HG03066 (cell line): ENCODE results near the gene MAPK9.

ENCODE experiments used
- ATAC-seq: cut with Tn5 transposase; IDR thresholded peaks from one replicate; pipeline ENCODE4 v1.9.1; 2021; ENCODE audit warnings: low read depth; ENCODE audit not compliant: unreplicated experiment

MAPK9 gene

DNA sequence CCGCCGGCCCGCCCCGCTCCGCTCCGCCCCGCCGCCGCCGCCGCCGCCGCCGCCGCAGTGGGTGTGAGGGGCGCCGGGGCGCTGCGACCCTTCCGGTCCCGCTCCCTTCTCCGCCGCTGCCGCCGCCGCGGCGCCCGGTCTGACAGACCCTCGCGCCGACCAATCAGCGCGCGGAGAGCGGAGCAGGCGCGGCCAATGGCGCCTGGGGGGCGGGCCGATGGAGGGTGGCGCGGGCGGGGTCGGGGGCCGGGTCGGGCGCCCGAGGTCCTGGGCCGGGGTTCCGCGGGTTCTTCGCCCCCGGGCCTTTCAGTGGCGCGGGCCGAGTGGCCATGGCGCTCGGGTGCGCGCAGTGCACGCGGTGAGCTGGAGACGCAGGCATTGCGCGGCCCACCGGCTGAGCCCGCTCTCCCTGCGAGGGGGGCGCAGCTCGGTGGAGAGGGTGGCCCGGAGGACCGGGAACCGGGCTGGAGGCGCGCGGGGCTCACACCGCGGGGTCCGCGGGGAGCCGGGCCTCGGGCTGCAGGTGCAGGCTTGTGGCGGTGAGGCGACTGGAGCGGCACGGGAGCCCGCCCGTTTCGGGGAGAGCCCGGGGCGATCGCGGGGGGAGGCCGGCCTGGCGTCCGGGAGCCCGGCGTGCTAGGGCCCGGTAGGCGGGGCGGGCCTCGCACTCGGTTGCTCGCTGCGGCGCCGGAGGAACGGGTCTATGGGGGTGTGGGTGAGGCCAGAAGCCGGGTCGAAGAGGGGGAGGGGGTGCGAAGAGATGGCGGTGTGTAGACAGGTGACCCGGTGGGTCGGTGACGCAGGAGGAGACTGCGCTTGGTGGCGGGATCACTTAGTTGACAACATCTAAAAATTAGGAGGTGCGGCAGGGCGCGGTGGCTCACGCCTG, at the start of gene MAPK9:
Gene MAPK9, minus strand, starts transcription at position 141 of the 889 bp plus-strand sequence. CDS start 11,522 bp downstream, outside the sequence.
- ATAC-seq = peak; percentile 75

DNA sequence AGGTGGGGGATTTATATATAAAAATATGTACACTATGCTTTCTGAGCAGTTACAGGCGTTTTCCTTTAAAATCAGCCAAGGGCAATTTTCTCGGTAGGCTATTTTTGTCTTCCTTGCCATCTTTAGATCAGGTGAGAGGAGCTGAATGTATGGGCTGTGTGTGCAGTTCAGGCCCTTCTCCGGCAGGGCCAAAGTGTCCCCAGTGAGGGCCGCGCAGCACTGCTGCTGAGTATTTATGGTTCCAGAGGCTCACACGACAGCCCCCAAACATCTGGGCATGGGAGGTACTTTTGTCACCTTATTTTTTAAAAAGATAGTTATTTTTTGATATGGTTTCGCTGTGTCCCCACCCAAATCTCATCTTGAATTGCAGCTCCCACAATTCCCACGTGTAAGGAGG, 49.7 kb upstream of the MAPK9 start:
- no peak for ATAC-seq

DNA sequence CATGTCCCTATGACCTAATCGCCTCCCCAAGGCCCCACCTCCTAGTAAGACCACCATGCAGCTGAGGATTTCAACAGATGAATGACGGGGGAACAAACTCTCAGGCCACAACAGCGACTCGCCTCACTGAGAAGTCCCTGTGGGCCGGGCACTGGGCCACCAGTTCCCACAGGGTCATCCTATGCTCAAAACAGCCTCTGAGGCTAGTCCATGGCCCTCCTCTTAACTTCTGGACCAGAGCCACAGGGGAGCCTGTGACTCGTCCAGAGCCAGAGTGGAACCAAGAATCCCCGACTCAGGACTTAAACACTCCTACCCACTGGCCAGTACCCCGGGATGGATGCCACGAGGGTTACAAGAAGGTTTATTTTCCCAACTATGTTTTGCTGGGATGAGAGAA, 49.0 kb upstream of the MAPK9 start:
- ATAC-seq = no peak

DNA sequence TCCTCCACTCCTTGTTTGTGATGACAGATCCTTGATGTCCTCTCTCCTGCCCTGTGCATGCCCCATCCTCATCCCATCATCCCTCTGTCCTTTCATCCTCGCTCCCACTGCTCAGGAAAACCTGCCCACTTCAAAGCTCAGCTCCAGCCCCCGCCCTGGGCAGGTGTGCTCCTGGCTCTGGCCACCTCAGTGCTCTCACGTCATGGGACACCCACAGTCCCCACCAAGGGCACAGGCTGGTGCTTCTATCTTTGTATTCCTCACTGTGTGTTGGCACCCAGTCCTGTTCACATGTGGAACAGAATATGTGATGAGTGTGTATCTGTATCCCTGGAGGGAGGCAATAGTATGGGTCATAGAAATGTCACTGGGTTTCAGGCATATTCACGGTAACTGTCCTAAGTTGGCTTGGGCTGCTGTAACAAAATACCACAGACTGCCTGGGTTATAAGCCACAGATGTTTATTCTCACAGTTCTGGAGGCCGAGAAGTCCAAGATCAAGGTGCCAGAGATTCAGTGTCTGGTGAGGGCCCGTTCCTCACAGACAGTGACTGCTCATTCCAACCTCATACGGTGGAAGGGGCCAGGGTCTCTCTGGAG, 47.8 kb upstream of the MAPK9 start:
- ATAC-seq = no peak

DNA sequence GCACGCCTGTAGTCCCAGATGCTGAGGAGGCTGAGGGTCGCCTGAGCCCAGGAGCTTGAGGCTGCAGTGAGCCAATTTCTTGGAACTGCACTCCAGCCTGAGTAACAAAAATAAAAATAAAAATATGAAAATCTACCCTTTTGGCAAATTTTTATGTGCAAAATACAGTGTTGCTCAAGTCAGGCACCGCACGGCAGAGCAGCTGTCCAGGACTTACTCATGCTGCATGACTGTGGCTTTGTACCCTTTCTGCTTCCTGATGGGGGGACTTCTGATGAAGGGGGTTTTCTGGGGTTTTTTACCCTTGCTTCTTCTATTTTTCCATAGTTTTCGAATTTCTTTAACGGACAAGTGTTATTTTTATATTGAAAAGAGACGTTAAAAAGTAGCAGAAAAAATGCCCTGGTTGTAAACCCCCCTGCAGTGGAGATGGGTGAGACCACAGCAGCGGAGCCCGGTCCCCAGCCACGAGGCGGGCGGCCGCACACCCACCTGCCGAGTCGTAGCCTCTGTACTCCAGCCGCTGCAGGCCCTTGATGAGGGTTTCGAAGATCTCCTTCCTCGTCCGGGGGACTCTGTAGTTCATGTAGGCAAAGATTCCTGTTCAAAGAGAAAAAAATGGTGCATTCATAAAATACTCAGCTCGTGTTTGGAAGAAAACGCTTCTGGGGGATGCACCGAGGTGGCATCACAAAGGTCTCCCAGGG, 46.3 kb upstream of the MAPK9 start:
- no peak for ATAC-seq

DNA sequence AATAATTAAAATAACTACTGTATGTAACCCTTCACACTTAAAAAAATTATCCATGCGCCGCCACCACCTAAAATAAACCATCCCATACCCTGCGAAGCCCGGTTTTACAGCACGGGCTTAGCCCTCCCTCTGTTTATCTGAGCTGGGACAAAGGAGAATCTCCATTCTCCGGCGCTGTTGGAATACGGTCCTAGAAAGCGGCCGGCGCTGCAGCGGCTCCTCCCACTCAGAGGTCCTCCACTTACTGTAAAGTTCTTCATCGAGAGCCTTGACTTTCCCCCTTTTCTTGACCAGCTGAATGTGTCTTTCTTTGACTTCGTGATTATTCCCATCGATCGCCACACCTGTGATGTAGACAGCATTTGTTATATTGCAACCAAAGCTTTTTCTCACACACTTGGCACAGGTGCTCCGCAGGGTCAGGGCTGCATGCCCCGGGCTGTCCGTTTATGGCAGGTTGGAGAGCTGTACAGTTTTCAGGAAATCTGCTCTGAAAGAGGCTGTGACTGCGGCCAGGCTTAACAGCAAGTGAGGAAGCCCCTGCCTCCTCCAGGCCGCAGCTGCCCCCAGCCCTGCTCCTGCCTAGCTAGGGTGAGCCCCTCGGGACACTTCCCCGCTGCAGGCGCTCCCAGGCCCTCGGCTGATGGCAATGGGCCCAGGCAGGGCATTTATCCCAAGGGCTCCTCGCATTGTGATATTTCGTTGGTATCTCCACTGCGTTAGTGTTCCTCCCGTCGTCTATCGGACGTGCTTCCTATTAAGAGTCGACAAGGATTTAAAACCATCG, 44.5 kb upstream of the MAPK9 start:
- no peak for ATAC-seq

DNA sequence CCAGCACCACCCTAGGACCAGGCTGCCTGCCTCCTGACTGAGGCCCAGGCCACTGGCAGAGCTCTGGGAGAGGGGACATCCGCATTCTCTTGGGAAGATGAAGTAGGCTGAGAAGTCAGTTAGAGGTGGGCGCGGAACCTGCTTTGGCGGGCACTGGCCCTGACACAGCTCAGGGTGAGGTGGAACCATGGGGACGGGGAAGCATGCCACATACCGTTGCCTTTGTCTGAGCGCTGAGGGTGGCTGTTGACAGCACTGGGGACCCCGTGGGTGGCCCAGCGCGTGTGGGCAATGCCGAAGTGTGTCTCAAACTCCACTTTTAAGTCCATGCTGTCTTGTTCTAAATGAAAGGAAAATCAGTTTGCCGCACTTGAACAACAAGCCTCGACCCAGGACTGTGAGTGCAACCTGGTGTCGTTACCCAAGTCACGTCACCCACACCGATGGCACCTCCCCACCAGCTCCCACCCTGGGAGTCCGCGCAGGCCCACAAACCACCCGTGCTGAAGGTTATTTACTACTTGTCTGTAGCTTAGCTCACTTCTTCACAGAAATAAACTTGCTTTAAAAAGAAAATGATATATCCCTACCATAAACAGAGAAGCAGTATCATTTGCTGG, 43.8 kb upstream of the MAPK9 start:
- ATAC-seq = no peak

DNA sequence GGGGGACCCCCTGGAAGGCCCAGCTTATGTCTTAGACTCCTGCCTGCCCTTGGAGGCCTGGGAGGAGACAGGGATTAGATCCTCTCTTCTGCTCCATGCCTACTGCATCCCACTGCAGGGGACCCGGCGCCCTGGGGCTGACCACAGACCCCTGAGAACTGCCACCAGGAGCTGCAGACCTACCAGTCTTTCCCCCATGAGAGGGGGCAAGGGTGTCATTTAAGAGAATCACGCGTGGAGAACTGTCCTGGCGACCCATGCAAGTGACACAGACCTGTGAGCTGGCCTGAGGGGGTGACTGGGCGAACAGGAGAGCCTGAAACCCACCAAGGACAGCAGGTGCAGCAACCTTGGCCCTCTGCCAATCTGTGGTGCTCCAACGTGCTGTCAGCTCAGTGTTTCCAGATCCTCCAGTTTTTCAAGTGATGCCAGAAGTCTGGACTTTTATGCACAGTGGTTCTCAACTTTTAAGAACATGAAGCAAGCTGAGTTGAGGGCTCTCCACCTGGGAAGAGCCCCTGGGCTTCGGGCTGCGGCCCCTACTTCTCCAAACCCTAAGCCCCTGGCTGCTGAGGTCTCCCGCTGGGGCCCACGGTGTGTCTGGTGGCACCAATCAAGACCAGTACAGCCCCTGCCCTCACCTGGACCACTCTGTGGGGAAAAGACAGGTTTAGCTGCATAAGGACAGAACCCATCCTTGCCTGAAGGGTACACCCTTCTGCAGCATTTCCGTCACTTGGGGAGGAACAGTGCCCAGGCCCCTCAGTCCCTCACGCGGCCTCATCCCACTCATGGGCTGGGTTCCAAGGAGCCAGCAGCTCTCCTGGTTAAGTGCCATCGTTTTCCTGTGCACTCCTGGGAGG, 43.1 kb upstream of the MAPK9 start:
- no peak for ATAC-seq

DNA sequence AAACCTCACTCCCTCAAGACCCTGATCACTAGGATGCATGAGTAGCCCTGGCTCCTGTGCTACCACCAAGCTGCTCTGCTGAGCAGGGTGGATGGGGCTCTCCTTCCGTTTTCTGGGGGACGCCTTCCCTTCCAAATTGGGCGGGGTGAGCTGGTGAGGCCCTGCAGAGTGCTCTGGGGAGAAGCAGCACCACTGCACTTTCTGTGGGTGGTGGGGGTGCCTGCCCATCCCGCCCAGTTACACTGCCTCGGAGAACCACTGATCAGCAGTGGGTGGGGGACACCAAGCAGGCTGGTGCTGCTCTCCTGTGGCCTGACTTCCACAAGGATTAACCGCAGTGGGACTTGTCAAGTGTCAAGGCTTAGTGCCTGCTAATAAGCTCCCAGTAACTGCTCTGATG, 42.3 kb upstream of the MAPK9 start:
- ATAC-seq = no peak

DNA sequence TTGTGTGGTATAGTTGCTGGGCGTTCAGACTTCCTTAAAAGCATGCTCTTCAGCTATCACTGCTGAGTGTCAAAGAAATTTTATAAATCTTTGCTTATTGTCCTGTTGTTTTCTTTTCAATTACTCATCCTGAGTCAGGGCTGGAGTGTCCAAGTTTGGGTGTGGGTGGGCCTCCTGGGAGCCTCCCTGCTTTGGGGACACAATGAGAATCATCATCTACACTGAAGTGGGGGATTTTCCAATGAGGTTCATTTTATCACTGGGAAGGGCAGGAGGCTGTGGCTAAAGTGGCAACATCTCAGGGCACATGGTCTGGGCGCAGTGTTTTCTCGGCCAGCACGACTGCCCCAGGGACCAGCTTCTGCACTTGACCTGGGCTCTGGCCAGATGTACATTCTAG, 41.8 kb upstream of the MAPK9 start:
- ATAC-seq = no peak

DNA sequence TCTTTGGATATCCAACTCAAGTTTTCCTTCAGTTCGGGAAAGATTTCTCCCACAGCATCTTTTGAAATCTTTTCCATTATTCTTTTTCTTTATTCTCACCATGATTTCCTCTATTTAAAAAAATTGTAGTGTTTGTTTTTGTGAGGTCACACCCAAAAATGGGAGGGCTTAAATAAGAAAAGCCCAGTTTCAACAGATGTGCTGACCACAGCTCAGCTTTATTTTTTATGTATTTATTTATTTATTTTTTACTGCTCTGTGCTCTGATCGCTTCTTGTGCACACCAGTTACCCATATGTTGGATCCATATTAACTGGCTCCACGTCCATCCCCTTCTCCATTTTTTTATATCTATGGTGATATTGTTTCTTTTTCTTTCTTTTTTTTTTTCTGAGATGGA, 41.0 kb upstream of the MAPK9 start:
- no peak for ATAC-seq

DNA sequence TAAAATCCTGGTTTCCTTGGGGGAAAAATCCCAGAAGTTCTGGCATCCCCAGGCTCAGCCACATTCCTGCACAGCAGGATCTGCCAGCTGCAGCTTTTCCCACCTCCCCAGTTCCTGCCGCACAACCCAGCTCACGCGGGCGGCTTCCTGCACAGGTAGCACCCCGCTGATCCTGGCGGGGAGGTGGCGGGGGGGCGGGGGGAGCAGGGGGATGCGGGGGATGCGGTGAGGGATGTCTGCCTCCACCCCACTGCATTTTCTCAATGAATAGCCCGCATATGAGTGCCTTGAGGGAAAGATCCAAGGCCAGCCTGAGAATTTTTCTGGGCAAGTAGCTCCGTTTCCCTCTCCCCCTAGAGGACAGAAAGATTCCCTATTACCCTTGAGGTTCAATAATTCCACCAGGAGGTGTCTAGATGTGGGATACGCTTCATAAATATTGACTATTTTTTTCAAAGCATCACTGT, 40.2 kb upstream of the MAPK9 start:
- ATAC-seq = no peak

DNA sequence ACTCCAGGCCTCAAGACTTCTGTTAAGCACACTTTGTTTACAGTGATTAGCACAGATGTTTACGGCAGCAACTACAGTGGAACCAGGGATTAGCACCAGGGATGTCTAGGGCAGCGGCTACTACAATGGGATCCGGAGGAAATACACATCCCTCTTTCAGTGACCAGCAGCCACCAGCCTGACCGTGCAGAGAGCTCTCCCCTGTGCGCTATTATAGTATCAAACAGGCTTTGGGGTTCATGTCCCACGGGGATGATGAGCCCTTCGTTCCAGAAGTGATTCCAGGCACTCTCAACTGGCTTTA, 39.7 kb upstream of the MAPK9 start:
- no peak for ATAC-seq

DNA sequence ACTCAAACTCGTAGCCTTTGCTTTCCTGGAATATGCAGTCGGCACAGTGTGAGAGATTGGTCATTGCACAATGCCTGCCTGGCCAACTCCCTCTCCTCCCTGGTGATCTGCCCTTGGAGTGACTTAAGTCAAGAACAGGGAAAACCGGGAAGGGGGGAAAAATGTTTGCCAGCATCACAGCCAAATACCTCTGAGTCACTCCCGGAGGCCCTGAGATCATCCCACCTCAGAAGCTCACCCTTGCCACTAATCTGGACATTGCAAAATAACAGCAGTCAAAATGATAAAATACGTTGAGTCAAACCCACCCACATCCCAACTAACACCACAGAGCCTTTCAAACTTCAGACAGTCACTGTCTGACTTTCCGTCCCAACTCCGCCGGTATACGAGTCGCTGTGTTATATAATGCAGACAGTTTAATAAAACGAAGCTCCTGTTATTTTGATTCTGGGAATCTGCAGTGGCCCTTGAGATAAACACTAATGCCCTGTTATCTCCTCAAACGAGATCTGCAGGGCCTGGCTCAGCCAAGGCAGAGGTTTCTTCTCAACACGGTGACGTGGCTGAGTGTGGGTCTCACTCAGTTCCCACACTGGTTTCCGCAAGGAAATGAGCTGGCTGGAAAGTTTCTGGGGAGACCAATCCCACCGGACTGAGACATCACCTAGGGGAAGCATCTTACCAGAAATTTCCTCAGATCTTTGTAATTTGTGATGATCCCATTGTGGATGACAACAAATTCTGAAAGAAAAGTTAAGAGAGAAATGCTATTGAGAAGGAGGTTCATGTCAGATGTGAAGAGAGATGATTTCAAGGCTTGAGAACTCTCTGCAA, 39.1 kb upstream of the MAPK9 start:
- ATAC-seq = no peak

DNA sequence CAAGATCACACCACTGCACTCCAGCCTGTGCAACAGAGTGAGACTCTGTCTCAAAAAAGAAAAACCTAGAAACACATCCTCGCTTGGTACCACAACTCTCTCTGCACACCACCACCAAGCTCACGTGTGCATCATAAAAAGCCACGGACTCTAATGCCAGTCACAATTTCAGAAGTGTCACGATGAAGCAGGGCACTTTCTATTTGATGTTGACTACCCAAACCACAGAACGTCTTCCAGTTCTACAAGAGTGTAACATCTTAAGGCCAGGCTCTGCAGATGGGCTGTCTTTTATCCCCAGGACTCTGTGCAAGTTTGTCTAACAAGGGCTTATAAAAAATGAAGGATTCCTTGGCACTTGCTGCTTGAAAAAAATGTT, 38.4 kb upstream of the MAPK9 start:
- ATAC-seq = no peak

DNA sequence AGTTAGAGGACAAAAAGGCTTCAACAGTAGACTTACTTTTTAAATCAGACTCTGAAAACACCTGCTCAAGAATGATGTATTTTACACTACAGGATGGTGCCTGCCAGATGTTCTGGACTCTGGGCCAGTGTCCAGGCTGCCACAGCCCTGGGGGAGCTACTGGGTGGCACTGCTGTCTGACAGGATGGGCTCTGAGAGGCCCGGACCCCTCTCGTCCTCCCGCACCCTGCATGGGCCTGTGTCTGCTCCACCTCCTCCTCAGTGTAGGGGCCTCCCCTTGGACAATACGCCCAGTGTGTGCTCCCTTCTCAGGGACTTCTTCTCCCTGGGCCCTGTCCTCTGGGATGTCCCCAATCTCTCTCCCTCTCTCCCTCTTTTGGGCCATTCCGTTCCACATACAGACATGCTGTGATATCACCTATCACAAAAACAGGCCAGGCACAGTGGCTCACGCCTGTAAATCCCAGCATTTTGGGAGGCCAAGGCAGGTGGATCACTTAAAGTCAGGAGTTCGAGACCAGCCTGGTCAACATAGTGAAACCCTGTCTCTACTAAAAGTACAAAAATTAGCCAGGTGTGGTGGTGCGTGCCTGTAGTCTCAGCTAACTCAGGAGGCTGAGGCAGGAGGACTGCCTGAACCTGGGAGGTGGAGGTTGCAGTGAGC, 37.9 kb upstream of the MAPK9 start:
- no peak for ATAC-seq

DNA sequence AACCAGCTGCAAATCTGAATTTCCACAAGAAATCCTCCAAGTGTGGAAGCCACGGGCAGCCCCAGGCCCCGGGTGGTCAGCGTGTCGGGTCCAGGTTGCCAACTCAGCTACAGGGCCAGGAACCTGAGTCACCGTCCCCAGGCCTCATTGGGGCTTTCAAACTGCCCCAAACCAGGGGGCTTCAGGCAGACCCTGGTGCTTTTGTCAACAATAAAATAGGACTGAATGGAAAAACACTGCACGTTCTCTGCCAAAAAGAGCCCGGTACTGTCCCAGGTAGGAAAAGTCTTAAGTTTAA, 37.2 kb upstream of the MAPK9 start:
- no peak for ATAC-seq
